ENCODE measurements around the gene ENPEP.
"Not testable (repeated sequence)": the region's sequence is repeated elsewhere in the genome, so short reads cannot be mapped to it uniquely, and the experiment has no call there.

DNA sequence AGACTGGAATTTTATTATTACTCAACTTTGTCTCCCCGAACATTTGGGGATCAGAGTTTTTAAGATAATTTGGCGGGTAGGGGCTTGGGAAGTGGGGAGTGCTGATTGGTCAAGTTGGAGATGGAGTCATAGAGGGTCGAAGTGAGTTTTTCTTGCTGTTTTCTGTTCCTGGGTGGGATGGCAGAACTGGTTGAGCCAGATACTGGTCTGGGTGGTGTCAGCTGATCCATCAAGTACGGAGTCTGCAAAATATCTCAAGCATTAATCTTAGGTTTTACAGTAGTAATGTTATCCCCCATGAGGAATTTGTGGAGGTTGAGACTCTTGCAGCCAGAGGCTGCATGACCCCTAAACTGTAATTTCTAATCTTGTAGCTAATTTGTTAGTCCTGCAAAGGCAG is 10.9 kb downstream of the ENPEP start:
- TF ChIP-seq EZH2phosphoT487 (conservative IDR thresholded peaks at IDR 0.05; ENCODE audit: low read length): not testable (repeated sequence)
- TF ChIP-seq, protein P1, sequence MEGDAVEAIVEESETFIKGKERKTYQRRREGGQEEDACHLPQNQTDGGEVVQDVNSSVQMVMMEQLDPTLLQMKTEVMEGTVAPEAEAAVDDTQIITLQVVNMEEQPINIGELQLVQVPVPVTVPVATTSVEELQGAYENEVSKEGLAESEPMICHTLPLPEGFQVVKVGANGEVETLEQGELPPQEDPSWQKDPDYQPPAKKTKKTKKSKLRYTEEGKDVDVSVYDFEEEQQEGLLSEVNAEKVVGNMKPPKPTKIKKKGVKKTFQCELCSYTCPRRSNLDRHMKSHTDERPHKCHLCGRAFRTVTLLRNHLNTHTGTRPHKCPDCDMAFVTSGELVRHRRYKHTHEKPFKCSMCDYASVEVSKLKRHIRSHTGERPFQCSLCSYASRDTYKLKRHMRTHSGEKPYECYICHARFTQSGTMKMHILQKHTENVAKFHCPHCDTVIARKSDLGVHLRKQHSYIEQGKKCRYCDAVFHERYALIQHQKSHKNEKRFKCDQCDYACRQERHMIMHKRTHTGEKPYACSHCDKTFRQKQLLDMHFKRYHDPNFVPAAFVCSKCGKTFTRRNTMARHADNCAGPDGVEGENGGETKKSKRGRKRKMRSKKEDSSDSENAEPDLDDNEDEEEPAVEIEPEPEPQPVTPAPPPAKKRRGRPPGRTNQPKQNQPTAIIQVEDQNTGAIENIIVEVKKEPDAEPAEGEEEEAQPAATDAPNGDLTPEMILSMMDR (IDR thresholded peaks at IDR 0.05; ENCODE audit: insufficient read depth, low read length, poor library complexity, severe bottlenecking): not testable (repeated sequence)

Measured in SU-DHL-6 (cell line).